GM12878 (cell line): ENCODE data around the gene NEDD8. TPM values are rescaled to one million over a fixed set of nuclear protein-coding genes. Genes with fewer than 3 reads are reported as not detected.

ENCODE experiments used
- BMI1 ChIP-seq: fragments of 450-650 bp; IDR thresholded peaks from 2 replicates; pipeline ENCODE4 v1.6.1; 2016; ENCODE audit warnings: mild to moderate bottlenecking, moderate library complexity, borderline replicate concordance
- CHD2 ChIP-seq: IDR thresholded peaks from 2 replicates; pipeline ENCODE4 v1.6.1; 2011; ENCODE audit warnings: low read depth, low read length, improper control_type of control experiment, borderline replicate concordance
- CREB1 ChIP-seq: IDR thresholded peaks from 2 replicates; pipeline ENCODE4 v1.6.1; 2012; ENCODE audit warnings: low read depth, mild to moderate bottlenecking, inconsistent platforms
- EGR1 ChIP-seq, 2 experiments: IDR thresholded peaks; 1 replicate in 1 of 2; 2 replicates in 1 of 2; pipeline ENCODE4 v1.6.1; 2011 to 2012; ENCODE audit warnings: low read depth in 2 of 2, low read length in 2 of 2, borderline replicate concordance in 1 of 2, mild to moderate bottlenecking in 1 of 2, moderate library complexity in 1 of 2
- FOXK2 ChIP-seq: fragments of 450-650 bp; IDR thresholded peaks from 2 replicates; pipeline ENCODE4 v1.6.1; 2017; ENCODE audit warnings: mild to moderate bottlenecking, moderate library complexity
- IRF5 ChIP-seq: fragments of 450-650 bp; IDR thresholded peaks from 2 replicates; pipeline ENCODE4 v1.6.1; 2017; ENCODE audit warnings: borderline replicate concordance
- JUND ChIP-seq: IDR thresholded peaks from 2 replicates; pipeline ENCODE4 v1.6.1; 2012; ENCODE audit warnings: low read depth, mild to moderate bottlenecking, low read length, improper control_type of control experiment, moderate library complexity
- NFYB ChIP-seq: IDR thresholded peaks from 2 replicates; pipeline ENCODE4 v1.6.1; 2011; ENCODE audit warnings: low read depth, mild to moderate bottlenecking, low read length, improper control_type of control experiment, moderate library complexity; ENCODE audit not compliant: insufficient read depth
- PAX5 ChIP-seq: IDR thresholded peaks from 2 replicates; pipeline ENCODE4 v1.6.1; 2011; ENCODE audit warnings: low read depth, low read length, borderline replicate concordance
- PML ChIP-seq: IDR thresholded peaks from 2 replicates; pipeline ENCODE4 v1.6.1; 2012; ENCODE audit warnings: low read length, inconsistent platforms
- RFX5 ChIP-seq: IDR thresholded peaks from 2 replicates; pipeline ENCODE4 v1.6.1; 2011; ENCODE audit warnings: low read depth, low read length, improper control_type of control experiment
- SIN3A ChIP-seq: IDR thresholded peaks from 2 replicates; pipeline ENCODE4 v1.6.1; 2012; ENCODE audit warnings: low read depth, low read length, improper control_type of control experiment
- SMAD5 ChIP-seq: IDR thresholded peaks from 2 replicates; pipeline ENCODE4 v1.6.1; 2016; ENCODE audit warnings: antibody characterized with exemption, low read depth
- SP1 ChIP-seq: IDR thresholded peaks from one replicate; pipeline ENCODE4 v1.6.1; 2011; ENCODE audit warnings: low read depth, low read length
- TCF12 ChIP-seq: IDR thresholded peaks from 2 replicates; pipeline ENCODE4 v1.6.1; 2011; ENCODE audit warnings: low read depth, mild to moderate bottlenecking, low read length
- YY1 ChIP-seq: IDR thresholded peaks from 2 replicates; pipeline ENCODE4 v1.6.1; 2011; ENCODE audit warnings: low read depth, mild to moderate bottlenecking, low read length
- ZBED1 ChIP-seq: IDR thresholded peaks from 2 replicates; pipeline ENCODE4 v1.6.1; 2016; ENCODE audit warnings: borderline replicate concordance
- ZNF217 ChIP-seq: fragments of 450-650 bp; IDR thresholded peaks from 2 replicates; pipeline ENCODE4 v1.6.1; 2017; ENCODE audit warnings: antibody characterized with exemption, mild to moderate bottlenecking
- polyA plus RNA-seq, 11 experiments: library from polyadenylated mRNA; depleted of rRNA in 4 of 11; unstranded in 6 of 11; stranded (reverse) in 5 of 11; fragments of >200 nt; fragmentation: Nextera tagmentation in 4 of 11; fragmentation: Illumina TruSeq in 1 of 11; extraction: Ambion mirVana in 4 of 11; extraction: Trizol in 1 of 11; gene quantifications; 1 replicate in 1 of 11; 2 replicates in 10 of 11; pipeline versions ENCODE4 v1.2.1 to v1.2.3, GENCODE V29; 2011 to 2016; ENCODE audit warnings: inconsistent platforms in 2 of 11, missing spikeins in 2 of 11, low read depth in 1 of 11
- total RNA-seq, 4 experiments: library from RNA; depleted of rRNA in 3 of 4; stranded (reverse); fragments of >200 nt in 3 of 4; fragmentation: Illumina TruSeq in 1 of 4; extraction: Trizol in 1 of 4; gene quantifications; 2 replicates each; pipeline versions ENCODE4 v1.2.1 to v1.2.3, GENCODE V29; 2013 to 2021
- TF ChIP-seq, protein P1 (sequence below): fragments of 450-650 bp; IDR thresholded peaks from 2 replicates; pipeline ENCODE4 v1.6.1; 2016; ENCODE audit warnings: mild to moderate bottlenecking

The NEDD8 gene
- total and polyA plus RNA-seq, 10 of the 15 experiments (the other 5 are each of a cell fraction or from before 2014, with no cell fraction given): 164 to 991 (median 300) TPM

DNA sequence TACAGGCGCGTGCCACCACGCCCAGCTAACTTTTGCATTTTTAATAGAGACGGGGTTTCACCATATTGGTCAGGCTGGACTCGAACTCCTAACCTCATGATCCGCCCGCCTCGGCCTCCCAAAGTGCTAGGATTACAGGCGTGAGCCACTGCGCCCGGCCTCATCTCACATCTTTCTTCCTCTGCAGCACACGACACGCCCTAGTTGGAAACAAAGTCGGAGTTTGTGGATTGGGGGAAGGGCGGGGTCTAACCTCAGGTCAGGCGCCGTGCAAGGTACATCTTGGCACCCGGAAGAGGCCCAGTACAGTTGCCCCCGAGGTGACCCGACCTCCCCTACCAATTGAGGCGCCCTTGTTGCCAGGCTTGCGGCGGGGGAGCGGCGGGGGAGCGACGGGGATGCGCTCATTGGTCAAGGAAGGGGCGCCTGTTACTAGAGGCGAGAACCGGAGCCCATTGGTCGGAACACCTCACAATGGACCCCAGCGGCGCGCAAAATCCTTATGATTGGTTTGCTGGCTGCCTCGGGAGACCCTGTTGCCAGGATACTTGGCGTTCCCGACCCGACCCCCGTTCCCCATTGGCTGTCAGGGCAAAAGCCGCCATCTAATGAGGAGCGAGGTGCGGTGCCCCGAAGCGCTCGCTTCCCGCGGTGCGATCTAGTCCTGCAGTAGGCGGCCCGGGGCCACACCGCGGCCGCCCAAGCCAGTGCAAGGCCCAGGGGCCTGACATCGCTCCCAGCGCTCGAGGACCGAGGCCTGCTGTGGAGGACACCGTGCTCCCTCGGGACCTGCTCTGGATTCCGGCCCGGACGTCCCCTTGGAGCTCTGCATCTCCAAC, 60.5 kb downstream of the NEDD8 start, which contains the start of gene REC8 (continued):
- TF ChIP-seq CHD2 (0 out of 2 replicates have a peak, but pooled peaks have one; percentile 13), JUND (no peak), ZBED1 (no peak; the same call in 1 of the 2 replicates), CREB1 (peak; percentile 38; the same call in 1 of the 2 replicates), EGR1 (IDR thresholded peaks at IDR 0.05; ENCODE audit: borderline replicate concordance in 1 of 2, low read depth in 2 of 2, low read length in 2 of 2) (peak in 1 of 2 experiments; percentile 24; a peak in 1 of 3 replicates), ZNF217 (0 out of 2 replicates have a peak, but pooled peaks have one; percentile 28), PML (0 out of 2 replicates have a peak, but pooled peaks have one; percentile 15), IRF5 (no peak), YY1 (peak; percentile 74; the same call in 1 of the 2 replicates), SP1 (peak; percentile 82), RFX5 (peak; percentile 87), SMAD5 (peak; percentile 24), SIN3A (0 out of 2 replicates have a peak, but pooled peaks have one; percentile 50), BMI1 (peak; percentile 32; the same call in 1 of the 2 replicates), NFYB (peak; percentile 92), PAX5 (peak; percentile 25; the same call in 1 of the 2 replicates), FOXK2 (peak; percentile 12; the same call in 1 of the 2 replicates), TCF12 (0 out of 2 replicates have a peak, but pooled peaks have one; percentile 37)
- TF ChIP-seq, protein P1, sequence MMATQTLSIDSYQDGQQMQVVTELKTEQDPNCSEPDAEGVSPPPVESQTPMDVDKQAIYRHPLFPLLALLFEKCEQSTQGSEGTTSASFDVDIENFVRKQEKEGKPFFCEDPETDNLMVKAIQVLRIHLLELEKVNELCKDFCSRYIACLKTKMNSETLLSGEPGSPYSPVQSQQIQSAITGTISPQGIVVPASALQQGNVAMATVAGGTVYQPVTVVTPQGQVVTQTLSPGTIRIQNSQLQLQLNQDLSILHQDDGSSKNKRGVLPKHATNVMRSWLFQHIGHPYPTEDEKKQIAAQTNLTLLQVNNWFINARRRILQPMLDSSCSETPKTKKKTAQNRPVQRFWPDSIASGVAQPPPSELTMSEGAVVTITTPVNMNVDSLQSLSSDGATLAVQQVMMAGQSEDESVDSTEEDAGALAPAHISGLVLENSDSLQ: peak; percentile 33
